Activated T-helper 17 cell treated with anti-CD3 and anti-CD28 coated beads, Interleukin-2, amount 50 U/mL, for 72 hours (primary cell): ENCODE measurements around the gene NFKB1. TPM values are rescaled to one million over a fixed set of nuclear protein-coding genes. Genes with fewer than 3 reads are reported as not detected.
"Not testable (repeated sequence)": the region's sequence is repeated elsewhere in the genome, so short reads cannot be mapped to it uniquely, and the experiment has no call there.

ENCODE experiments used
- ATAC-seq: fragments of 150-1000 bp; cut with Tn5 transposase; replicated peaks from 2 replicates; pipeline ENCODE4 v1.10.0; 2021; ENCODE audit warnings: mild to moderate bottlenecking, moderate library complexity
- H3K27ac Mint-ChIP-seq: one replicate; pipeline ENCODE4 v1.8.0; 2022; ENCODE audit warnings: mixed read lengths
- H3K27me3 Mint-ChIP-seq: one replicate; pipeline ENCODE4 v1.8.0; 2022; ENCODE audit warnings: mixed read lengths
- H3K36me3 Mint-ChIP-seq: one replicate; pipeline ENCODE4 v1.8.0; 2022; ENCODE audit warnings: low read depth, mild to moderate bottlenecking, mixed read lengths
- H3K4me1 Mint-ChIP-seq: one replicate; pipeline ENCODE4 v1.8.0; 2022; ENCODE audit warnings: mixed read lengths
- H3K4me3 Mint-ChIP-seq: one replicate; pipeline ENCODE4 v1.8.0; 2022; ENCODE audit warnings: mild to moderate bottlenecking, mixed read lengths
- H3K9me3 Mint-ChIP-seq: one replicate; pipeline ENCODE4 v1.8.0; 2022; ENCODE audit warnings: mixed read lengths
- total RNA-seq, 2 donors: library from RNA; stranded (reverse); gene quantifications; one replicate each; pipeline ENCODE4 v1.2.3, GENCODE V29; 2022

NFKB1 gene
- total RNA-seq, 2 donors from 2014 or later = 103 to 110 TPM

DNA sequence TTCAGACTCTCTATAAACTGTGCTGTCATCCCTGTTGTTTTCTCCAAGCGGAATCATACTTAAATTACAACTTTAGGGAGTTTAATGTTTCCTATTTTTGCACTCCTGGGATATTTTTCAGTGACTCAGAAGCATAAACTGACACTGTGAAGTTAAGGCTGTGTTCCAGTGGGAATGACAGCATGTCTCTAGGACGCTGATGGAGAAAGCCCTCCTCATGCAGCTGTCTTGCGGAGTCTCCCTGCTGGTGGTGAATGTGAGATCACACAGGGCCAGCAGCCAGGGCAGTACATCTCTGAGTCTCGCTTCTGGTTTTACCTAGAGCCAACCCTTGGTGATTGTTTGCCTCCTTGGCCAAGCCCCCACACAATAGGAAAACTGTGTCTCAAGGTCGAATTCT is 53.3 kb downstream of the NFKB1 start:
- no peaks in the 10 kb centered on the region for H3K9me3 Mint-ChIP-seq
- no peaks in the 10 kb centered on the region for H3K27me3 Mint-ChIP-seq
- H3K36me3 Mint-ChIP-seq = peaks cover 16% of the 10 kb centered on the region
- no peak for ATAC-seq
- H3K27ac Mint-ChIP-seq = no peak overlapping the region
- H3K4me3 Mint-ChIP-seq = no peak overlapping the region
- H3K4me1 Mint-ChIP-seq = peaks cover 41% of the 10 kb centered on the region

- no peak overlapping the region for H3K4me3 Mint-ChIP-seq
- peaks cover 44% of the 10 kb centered on the region for H3K4me1 Mint-ChIP-seq
- H3K36me3 Mint-ChIP-seq = peaks cover 19% of the 10 kb centered on the region
- no peaks in the 10 kb centered on the region for H3K9me3 Mint-ChIP-seq
- no peak overlapping the region for H3K27ac Mint-ChIP-seq
- no peak for ATAC-seq
- no peaks in the 10 kb centered on the region for H3K27me3 Mint-ChIP-seq
Measured at GRCh38 chr4:102554992-102555391, 53.8 kb downstream of the NFKB1 start.

DNA sequence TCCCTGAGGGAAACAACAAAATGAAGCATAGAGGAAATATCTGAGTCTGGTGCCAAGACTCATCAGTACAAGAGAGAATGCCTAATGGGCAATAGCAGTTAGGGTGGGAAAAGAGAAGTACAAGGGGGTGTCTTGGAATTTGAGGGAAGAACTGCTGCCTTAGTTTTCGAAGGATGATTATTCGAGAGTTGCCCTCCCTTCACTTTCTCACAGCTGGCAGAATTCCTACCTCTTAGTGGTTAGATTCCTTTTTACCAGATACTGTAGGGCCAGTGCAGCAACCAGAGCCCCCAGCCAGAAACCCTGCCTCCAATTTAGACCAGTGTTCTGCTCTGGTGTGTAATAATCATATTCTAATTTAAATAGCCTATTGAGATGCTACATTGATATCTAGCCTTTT is 56.5 kb downstream of the NFKB1 start:
- peaks cover 49% of the 10 kb centered on the region for H3K4me1 Mint-ChIP-seq
- no peak for ATAC-seq
- no peaks in the 10 kb centered on the region for H3K9me3 Mint-ChIP-seq
- H3K27ac Mint-ChIP-seq = no peak overlapping the region
- H3K4me3 Mint-ChIP-seq = no peak overlapping the region
- peaks cover 45% of the 10 kb centered on the region for H3K36me3 Mint-ChIP-seq
- H3K27me3 Mint-ChIP-seq = no peaks in the 10 kb centered on the region

GRCh38 chr4:102560115-102560514 is 59.0 kb downstream of the NFKB1 start:
- Mint-ChIP-seq H3K4me3 (peak overlapping the region; percentile 65), H3K27me3 (no peaks in the 10 kb centered on the region), H3K27ac (peak overlapping the region; percentile 75), H3K4me1 (peaks cover 60% of the 10 kb centered on the region), H3K9me3 (no peaks in the 10 kb centered on the region), H3K36me3 (peaks cover 67% of the 10 kb centered on the region)
- ATAC-seq = peak; percentile 53

DNA sequence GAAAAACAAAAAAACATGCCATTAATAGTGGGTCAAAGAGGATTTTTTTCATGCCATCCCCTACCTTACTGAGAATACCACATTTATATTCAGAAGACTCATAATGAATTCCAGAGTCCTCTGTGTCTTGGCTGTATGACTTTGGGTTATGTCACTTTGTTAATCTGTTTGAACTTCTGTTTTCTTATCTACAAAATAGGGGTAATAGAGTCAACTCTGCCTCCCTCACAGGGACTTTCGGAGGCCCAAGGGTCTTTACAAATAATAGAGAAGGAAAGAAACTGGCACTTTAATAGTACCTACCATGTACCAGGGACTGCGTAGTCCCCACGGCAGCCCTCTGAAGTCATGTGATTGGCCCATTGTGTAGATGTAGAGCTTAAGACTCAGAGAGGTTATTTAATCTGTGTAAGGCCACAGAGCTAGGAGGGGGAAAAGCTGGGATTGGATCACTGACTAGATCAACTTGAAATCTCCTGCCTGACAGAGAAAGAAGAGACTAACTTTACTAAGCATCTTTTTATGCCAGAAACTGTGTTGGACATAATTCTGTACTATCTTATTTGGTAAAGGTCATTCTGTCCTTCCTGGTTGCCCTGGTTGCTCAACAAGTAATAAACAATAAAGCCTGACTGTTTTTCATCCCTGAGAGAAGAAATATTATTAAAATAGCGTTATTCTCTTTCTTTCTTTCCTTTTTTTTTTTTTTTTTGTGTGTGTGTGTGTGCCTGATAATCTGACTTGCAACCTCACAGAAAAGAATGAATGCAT is 59.6 kb downstream of the NFKB1 start:
- peak overlapping the region; percentile 75 for H3K27ac Mint-ChIP-seq
- H3K36me3 Mint-ChIP-seq = peaks cover 72% of the 10 kb centered on the region
- no peaks in the 10 kb centered on the region for H3K27me3 Mint-ChIP-seq
- H3K9me3 Mint-ChIP-seq = no peaks in the 10 kb centered on the region
- peak; percentile 7 for ATAC-seq
- H3K4me1 Mint-ChIP-seq = peaks cover 63% of the 10 kb centered on the region
- peak overlapping the region; percentile 65 for H3K4me3 Mint-ChIP-seq

DNA sequence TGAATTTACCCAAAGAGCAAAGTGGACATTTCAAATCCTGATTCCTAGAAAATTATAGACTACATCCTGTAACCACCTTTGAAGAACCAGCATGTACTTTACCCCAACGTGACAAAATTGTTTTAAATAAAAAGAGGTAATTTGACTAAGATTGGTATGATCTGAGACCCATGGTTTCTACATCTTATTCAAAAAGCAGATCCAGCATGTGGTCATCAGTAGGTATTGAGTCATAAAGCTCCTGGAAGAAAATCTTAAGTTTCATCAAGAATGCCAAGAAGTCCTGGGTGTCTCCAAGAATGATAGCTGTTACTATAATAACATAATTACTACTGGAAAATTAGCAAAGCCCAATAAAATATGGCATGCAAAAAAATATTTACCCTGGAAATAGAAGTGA is 61.8 kb downstream of the NFKB1 start:
- Mint-ChIP-seq H3K27ac (peak overlapping the region; percentile 75), H3K4me3 (peak overlapping the region; percentile 65), H3K27me3 (no peaks in the 10 kb centered on the region), H3K36me3 (peaks cover 93% of the 10 kb centered on the region), H3K9me3 (no peaks in the 10 kb centered on the region), H3K4me1 (peaks cover 76% of the 10 kb centered on the region)
- peak; percentile 57 for ATAC-seq

GRCh38 chr4:102564399-102565059 is 63.4 kb downstream of the NFKB1 start:
- H3K4me1 Mint-ChIP-seq = peaks cover 62% of the 10 kb centered on the region
- H3K27me3 Mint-ChIP-seq = no peaks in the 10 kb centered on the region
- peak; percentile 69 for ATAC-seq
- H3K36me3 Mint-ChIP-seq = peaks cover 93% of the 10 kb centered on the region
- H3K9me3 Mint-ChIP-seq = no peaks in the 10 kb centered on the region
- H3K4me3 Mint-ChIP-seq = peak overlapping the region; percentile 44
- H3K27ac Mint-ChIP-seq = peak overlapping the region; percentile 58

DNA sequence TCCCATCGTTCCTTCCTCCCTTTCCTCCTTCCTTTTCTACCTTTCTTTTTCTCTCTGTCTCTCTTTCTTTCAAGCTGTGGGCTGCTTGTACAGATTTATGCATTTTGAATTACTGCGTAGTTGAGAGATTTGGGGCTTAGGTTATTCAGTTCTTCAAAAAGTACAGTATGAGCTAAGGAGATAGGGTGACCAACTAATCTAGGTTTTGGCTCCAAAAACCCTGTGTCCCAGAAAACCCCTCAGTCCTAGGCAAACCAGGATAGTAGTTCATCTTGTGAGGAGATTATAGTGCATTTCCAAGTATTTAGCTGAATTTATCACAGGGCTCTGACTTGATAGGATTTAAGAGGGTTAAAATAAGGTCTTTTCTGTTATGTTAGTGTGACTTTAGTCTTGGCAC is 64.5 kb downstream of the NFKB1 start:
- Mint-ChIP-seq H3K27ac (no peak overlapping the region), H3K9me3 (no peaks in the 10 kb centered on the region), H3K27me3 (no peaks in the 10 kb centered on the region), H3K4me3 (no peak overlapping the region), H3K4me1 (peaks cover 53% of the 10 kb centered on the region), H3K36me3 (peaks cover 96% of the 10 kb centered on the region)
- ATAC-seq = no peak

GRCh38 chr4:102566426-102566825 is 65.3 kb downstream of the NFKB1 start:
- no peaks in the 10 kb centered on the region for H3K9me3 Mint-ChIP-seq
- H3K27ac Mint-ChIP-seq = no peak overlapping the region
- no peak overlapping the region for H3K4me3 Mint-ChIP-seq
- H3K4me1 Mint-ChIP-seq = peaks cover 45% of the 10 kb centered on the region
- H3K36me3 Mint-ChIP-seq = peaks cover 96% of the 10 kb centered on the region
- no peak for ATAC-seq
- no peaks in the 10 kb centered on the region for H3K27me3 Mint-ChIP-seq

GRCh38 chr4:102567427-102567826 is 66.3 kb downstream of the NFKB1 start:
- peaks cover 96% of the 10 kb centered on the region for H3K36me3 Mint-ChIP-seq
- no peak overlapping the region for H3K27ac Mint-ChIP-seq
- H3K4me1 Mint-ChIP-seq = peaks cover 36% of the 10 kb centered on the region
- H3K9me3 Mint-ChIP-seq = no peaks in the 10 kb centered on the region
- H3K27me3 Mint-ChIP-seq = no peaks in the 10 kb centered on the region
- H3K4me3 Mint-ChIP-seq = no peak overlapping the region
- ATAC-seq = no peak

DNA sequence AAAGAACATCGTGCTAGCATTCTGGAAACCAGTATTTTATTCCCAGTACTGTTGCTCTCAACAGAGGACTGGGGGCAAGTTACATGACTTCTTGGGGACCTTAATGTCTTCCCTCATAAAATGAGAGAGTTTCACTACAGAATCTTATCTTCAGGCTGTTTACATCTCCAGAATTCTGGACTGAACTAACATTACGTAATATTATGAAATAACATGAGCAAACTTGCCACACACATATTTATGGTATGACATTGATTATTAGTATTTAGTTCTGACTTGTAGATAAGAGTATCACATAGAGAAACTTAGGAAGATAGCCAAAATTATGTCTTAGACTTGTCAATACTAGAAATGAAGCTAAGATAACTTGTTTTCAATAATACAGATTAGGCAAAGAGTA is 68.0 kb downstream of the NFKB1 start:
- no peak overlapping the region for H3K27ac Mint-ChIP-seq
- no peak for ATAC-seq
- no peaks in the 10 kb centered on the region for H3K9me3 Mint-ChIP-seq
- peaks cover 98% of the 10 kb centered on the region for H3K36me3 Mint-ChIP-seq
- peaks cover 36% of the 10 kb centered on the region for H3K4me1 Mint-ChIP-seq
- no peaks in the 10 kb centered on the region for H3K27me3 Mint-ChIP-seq
- no peak overlapping the region for H3K4me3 Mint-ChIP-seq

- ATAC-seq = not testable (repeated sequence)
Measured at GRCh38 chr4:102570211-102570610, 69.1 kb downstream of the NFKB1 start.

DNA sequence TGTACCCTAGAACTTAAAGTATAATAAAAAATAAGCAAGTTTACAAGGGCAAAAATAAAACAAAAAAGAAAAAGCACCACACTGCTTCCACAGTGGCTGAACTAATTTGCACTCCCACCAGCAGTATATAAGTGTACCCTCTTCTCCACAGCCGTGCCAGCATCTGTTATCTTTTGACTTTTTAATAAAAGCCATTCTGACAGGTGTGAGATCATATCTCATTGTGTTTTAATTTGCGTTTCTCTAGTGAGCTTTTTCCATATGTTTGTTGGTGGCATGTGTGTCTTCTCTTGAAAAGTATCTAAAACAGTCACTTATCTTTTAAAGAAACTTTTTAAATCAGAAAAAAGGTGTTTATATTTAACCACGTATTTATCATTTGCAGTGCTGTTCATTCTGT is 71.3 kb downstream of the NFKB1 start:
- Mint-ChIP-seq H3K9me3 (no peaks in the 10 kb centered on the region), H3K4me1 (peaks cover 33% of the 10 kb centered on the region), H3K36me3 (peaks cover 100% of the 10 kb centered on the region), H3K4me3 (no peak overlapping the region), H3K27ac (no peak overlapping the region), H3K27me3 (no peaks in the 10 kb centered on the region)
- no peak for ATAC-seq

More at GRCh38 chr4:102570211-102570610, 69.1 kb downstream of the NFKB1 start:
- not testable (repeated sequence) for H3K4me3 Mint-ChIP-seq, H3K27ac Mint-ChIP-seq, H3K9me3 Mint-ChIP-seq, H3K27me3 Mint-ChIP-seq
- H3K4me1 Mint-ChIP-seq = peaks cover 37% of the 10 kb centered on the region
- peaks cover 100% of the 10 kb centered on the region for H3K36me3 Mint-ChIP-seq

DNA sequence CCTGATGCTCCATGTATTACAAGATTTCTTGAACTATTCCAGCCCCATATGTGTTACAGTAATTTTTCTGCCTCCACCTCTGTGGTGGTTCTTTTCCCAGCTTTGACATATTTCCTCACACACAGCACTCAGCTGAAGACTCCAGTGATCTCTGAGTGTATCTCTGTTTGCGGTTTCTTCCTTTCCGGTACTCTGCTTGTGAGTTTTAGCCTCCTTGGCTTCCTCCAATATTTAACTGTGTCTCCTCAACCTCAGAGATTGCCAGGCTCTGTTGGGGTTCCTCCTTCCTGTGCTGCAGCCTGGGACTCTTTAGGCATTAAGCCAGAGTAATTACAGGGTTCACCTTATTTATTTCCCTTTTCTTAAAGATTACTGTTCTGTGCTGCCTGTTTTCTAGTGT is 73.2 kb downstream of the NFKB1 start:
- peaks cover 5% of the 10 kb centered on the region for H3K9me3 Mint-ChIP-seq
- peak overlapping the region; percentile 62 for H3K4me3 Mint-ChIP-seq
- H3K4me1 Mint-ChIP-seq = peaks cover 51% of the 10 kb centered on the region
- peak; percentile 57 for ATAC-seq
- peak overlapping the region; percentile 81 for H3K27ac Mint-ChIP-seq
- peaks cover 100% of the 10 kb centered on the region for H3K36me3 Mint-ChIP-seq
- H3K27me3 Mint-ChIP-seq = no peaks in the 10 kb centered on the region
